H7 (cell line): ENCODE data around the gene TOR1AIP2. TPM values are rescaled to one million over a fixed set of nuclear protein-coding genes. Genes with fewer than 3 reads are reported as not detected.
"Not testable (repeated sequence)": the region's sequence is repeated elsewhere in the genome, so short reads cannot be mapped to it uniquely, and the experiment has no call there.

Experiments
- DNase-seq: peaks from one replicate; pipeline ENCODE4 v3.0.0; 2012
- H3K27me3 ChIP-seq: 2 replicates; pipeline ENCODE4 v1.6.0; 2011; ENCODE audit warnings: mild to moderate bottlenecking, low read length; ENCODE audit not compliant: control insufficient read depth, insufficient read depth
- H3K36me3 ChIP-seq: replicated peaks from 2 replicates; pipeline ENCODE4 v1.5.1; 2011; ENCODE audit warnings: low read length; ENCODE audit not compliant: control insufficient read depth, insufficient read depth
- H3K4me3 ChIP-seq: 2 replicates; pipeline ENCODE4 v1.5.1; 2011; ENCODE audit warnings: low read depth, mild to moderate bottlenecking, control low read depth, low read length, moderate library complexity; ENCODE audit not compliant: insufficient read depth
- total RNA-seq: library from RNA; depleted of rRNA; stranded (reverse); fragments of >200 nt; shearing (Covaris generic); gene quantifications from 2 replicates; pipeline ENCODE4 v1.2.3, GENCODE V29; 2014

The TOR1AIP2 gene
- total RNA-seq, 1 experiment from 2014 or later, result 60.7 TPM

- H3K27me3 ChIP-seq, result no peaks in the 10 kb centered on the region
- no peak overlapping the region for H3K4me3 ChIP-seq
- peaks cover 13% of the 10 kb centered on the region for H3K36me3 ChIP-seq
- DNase-seq, result no peak
These were observed 12.2 kb downstream of the TOR1AIP2 start for GRCh38 chr1:179865377-179865776.

DNA sequence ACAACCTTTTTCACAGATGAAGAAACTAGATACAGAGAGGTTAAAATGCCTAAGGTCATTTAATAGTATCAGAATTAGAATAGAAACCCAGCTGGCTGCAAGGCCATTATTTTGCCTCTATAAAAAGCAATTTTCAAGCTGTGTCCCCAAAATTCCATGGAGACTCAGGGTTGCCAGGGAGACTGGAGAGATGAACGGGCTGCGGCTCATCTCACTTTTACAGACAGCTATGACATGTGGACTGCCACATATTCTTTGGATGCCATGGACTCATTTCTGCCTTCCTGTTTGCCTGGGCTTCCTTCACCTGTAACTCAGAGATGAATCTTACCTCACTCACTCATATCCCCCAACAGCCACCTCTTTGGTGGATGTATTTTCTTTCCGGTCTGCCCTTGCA is 17.0 kb downstream of the TOR1AIP2 start:
- no peak for DNase-seq
- H3K36me3 ChIP-seq, result peaks cover 9% of the 10 kb centered on the region
- H3K27me3 ChIP-seq, result no peaks in the 10 kb centered on the region
- H3K4me3 ChIP-seq, result no peak overlapping the region

DNA sequence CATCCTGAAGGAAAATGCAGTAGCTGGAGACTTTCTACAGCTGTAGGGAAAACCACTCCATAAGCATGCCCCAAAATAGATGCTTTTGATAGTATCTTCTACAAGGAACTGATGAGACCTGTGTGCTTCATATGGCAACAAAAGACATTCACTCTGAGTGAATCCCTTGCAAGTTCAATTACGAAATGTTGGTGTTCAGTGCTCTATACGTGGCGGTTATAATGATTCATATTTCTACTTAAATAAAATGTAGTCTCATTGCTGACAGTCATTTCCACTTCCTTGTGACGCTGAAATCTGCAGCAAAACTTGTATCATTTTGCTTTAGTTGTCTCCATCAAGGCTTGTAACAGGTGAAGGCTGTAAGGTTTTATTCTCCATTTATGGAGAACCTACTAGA is 20.6 kb downstream of the TOR1AIP2 start:
- no peak overlapping the region for H3K4me3 ChIP-seq
- no peaks in the 10 kb centered on the region for H3K27me3 ChIP-seq
- no peaks in the 10 kb centered on the region for H3K36me3 ChIP-seq
- DNase-seq, result no peak

DNA sequence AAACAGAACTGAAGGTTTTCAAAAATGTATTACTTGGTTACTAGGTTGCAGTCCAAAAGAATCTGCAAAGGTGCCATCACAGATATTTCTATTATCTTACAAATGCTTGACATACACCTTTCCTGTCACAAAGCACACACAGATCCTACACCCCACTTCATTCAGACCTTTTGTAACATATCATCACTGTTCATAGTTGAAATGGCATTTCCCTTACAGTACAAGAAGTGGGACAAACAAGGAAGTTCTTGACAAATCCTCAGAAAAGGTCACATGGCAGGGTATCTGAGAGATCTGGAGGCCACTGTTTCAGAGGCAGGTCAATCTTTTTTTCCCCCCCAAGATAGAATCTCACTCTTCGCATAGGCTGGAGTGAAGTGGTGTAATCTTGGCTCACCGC is 21.3 kb downstream of the TOR1AIP2 start:
- no peak for DNase-seq

GRCh38 chr1:179855831-179856230 is 21.8 kb downstream of the TOR1AIP2 start:
- not testable (repeated sequence) for H3K27me3 ChIP-seq, DNase-seq, H3K36me3 ChIP-seq, H3K4me3 ChIP-seq

More for the DNA sequence above, 21.3 kb downstream of the TOR1AIP2 start:
- no peaks in the 10 kb centered on the region for H3K36me3 ChIP-seq
- H3K27me3 ChIP-seq, result no peaks in the 10 kb centered on the region
- H3K4me3 ChIP-seq, result no peak overlapping the region

DNA sequence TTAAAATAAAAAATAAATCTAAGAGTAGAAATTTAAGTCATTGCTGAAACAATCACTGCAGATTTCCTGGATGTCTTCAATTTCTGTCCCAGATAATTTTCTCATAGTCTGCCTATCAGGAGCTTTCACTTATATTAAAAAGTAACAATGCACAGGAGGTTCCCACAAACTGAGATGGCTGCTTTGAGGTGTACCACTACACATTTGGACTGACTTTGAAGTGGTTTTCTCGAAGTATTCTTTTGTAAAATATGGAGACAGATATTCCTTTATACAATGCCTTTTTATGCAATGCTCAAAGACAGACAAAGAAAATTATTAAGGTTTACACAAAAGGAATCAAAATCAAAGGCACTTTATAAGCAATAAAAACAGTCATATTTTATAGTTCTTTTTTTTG is 24.5 kb downstream of the TOR1AIP2 start:
- no peak for DNase-seq
- peaks cover 3% of the 10 kb centered on the region for H3K36me3 ChIP-seq
- H3K27me3 ChIP-seq, result no peaks in the 10 kb centered on the region
- no peak overlapping the region for H3K4me3 ChIP-seq

GRCh38 chr1:179848233-179848632 is 29.4 kb downstream of the TOR1AIP2 start:
- DNase-seq, result no peak
- Histone ChIP-seq H3K36me3 (peaks cover 7% of the 10 kb centered on the region), H3K27me3 (no peaks in the 10 kb centered on the region), H3K4me3 (no peak overlapping the region)

DNA sequence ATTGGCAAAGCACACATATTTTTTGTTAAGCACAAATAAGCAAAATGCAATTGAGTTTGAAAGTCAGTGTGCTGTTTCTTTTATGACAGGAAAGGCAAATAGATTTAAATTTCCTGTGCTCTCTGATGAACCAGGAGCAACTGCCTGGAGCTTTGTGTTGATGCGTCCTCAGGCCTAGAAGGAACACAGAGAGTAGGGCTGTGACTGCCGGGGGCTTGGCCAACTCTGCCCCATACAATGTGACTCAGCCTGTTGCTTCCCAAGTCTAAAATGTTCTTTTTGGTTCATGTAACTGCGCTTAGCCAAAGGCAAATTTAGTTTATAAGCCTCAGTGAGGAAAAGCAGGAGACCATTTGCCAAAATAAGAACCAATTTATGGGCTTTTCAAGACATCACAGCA is 37.5 kb downstream of the TOR1AIP2 start:
- no peak for DNase-seq
- no peak overlapping the region for H3K4me3 ChIP-seq
- no peaks in the 10 kb centered on the region for H3K27me3 ChIP-seq
- H3K36me3 ChIP-seq, result no peaks in the 10 kb centered on the region

DNA sequence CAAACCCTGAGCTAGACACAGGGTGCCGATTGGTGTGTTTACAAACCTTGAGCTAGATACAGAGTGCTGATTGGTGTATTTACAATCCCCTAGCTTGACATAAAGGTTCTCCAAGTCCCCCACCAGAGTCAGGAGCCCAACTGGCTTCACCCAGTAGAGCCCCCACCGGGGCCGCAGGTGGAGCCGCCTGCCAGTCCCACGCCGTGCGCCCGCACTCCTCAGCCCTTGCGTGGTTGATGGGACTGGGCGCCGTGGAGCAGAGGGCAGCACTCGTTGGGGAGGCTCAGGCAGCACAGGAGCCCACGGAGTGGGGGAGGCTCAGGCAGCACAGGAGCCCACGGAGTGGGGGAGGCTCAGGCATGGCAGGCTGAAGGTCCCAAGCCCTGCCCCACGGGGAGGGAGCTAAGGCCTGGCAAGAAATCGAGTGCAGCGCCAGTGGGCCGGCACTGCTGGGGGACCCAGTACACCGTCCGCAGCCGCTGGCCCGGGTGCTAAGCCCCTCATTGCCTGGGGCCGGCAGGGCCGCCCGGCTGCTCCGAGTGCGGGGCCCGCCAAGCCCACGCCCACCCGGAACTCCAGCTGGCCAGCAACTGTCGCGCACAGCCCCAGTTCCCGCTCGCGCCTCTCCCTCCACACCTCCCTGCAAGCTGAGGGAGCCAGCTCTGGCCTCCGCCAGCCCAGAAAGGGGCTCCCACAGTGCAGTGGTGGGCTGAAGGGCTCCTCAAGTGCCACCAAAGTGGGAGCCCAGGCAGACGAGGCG is 40.7 kb downstream of the TOR1AIP2 start:
- not testable (repeated sequence) for H3K27me3 ChIP-seq, DNase-seq, H3K4me3 ChIP-seq, H3K36me3 ChIP-seq

GRCh38 chr1:179831852-179832699 is 45.5 kb downstream of the TOR1AIP2 start:
- no peak for DNase-seq
- Histone ChIP-seq H3K4me3 (no peak overlapping the region), H3K36me3 (no peaks in the 10 kb centered on the region), H3K27me3 (no peaks in the 10 kb centered on the region; the same call in 1 of the 2 replicates)

- Histone ChIP-seq H3K36me3 (no peaks in the 10 kb centered on the region), H3K27me3 (no peaks in the 10 kb centered on the region; the same call in 1 of the 2 replicates), H3K4me3 (no peak overlapping the region)
- DNase-seq, result no peak
These were observed 46.4 kb downstream of the TOR1AIP2 start for GRCh38 chr1:179831225-179831624.

- DNase-seq, result no peak
- no peak overlapping the region for H3K4me3 ChIP-seq
- no peaks in the 10 kb centered on the region for H3K36me3 ChIP-seq
- no peaks in the 10 kb centered on the region; the same call in 1 of the 2 replicates for H3K27me3 ChIP-seq
These were observed 49.0 kb downstream of the TOR1AIP2 start for GRCh38 chr1:179828554-179829110.

GRCh38 chr1:179826626-179827280 is 50.9 kb downstream of the TOR1AIP2 start:
- Histone ChIP-seq H3K36me3 (no peaks in the 10 kb centered on the region), H3K4me3 (no peak overlapping the region), H3K27me3 (no peaks in the 10 kb centered on the region; the same call in 1 of the 2 replicates)
- DNase-seq, result no peak

- peak; percentile 54 for DNase-seq
- no peak overlapping the region for H3K4me3 ChIP-seq
- no peaks in the 10 kb centered on the region for H3K36me3 ChIP-seq
- no peaks in the 10 kb centered on the region; the same call in 1 of the 2 replicates for H3K27me3 ChIP-seq
These were observed 51.7 kb downstream of the TOR1AIP2 start for GRCh38 chr1:179825798-179826460.
